GM12801 (cell line): Measurements from ENCODE around the gene LAYN.

ENCODE experiments used
- TF ChIP-seq, protein P1 (sequence below): IDR thresholded peaks from one replicate; pipeline ENCODE4 v1.5.1; 2011; ENCODE audit warnings: control low read depth; ENCODE audit not compliant: insufficient read length; ENCODE audit errors: extremely low read depth

The LAYN gene

DNA sequence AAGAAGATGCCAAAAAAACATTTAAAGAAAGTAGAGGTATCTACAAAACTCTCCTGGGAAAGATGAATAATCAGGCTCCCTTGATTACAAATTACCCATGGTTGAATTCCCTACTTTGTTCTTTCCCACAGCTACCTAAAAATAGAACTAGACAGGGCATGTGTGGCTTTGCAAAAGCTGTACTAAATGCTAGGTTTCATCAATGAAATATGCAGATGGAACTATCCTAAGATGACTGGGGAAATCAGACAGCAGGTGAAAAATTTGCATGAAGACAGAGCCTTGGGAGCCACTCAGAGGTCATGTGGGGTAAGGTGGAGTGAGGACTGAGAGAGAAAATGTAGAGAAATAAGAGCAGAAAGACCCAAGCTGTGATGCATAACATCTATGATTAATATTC lies 14.7 kb downstream of the LAYN start:
- TF ChIP-seq, protein P1, sequence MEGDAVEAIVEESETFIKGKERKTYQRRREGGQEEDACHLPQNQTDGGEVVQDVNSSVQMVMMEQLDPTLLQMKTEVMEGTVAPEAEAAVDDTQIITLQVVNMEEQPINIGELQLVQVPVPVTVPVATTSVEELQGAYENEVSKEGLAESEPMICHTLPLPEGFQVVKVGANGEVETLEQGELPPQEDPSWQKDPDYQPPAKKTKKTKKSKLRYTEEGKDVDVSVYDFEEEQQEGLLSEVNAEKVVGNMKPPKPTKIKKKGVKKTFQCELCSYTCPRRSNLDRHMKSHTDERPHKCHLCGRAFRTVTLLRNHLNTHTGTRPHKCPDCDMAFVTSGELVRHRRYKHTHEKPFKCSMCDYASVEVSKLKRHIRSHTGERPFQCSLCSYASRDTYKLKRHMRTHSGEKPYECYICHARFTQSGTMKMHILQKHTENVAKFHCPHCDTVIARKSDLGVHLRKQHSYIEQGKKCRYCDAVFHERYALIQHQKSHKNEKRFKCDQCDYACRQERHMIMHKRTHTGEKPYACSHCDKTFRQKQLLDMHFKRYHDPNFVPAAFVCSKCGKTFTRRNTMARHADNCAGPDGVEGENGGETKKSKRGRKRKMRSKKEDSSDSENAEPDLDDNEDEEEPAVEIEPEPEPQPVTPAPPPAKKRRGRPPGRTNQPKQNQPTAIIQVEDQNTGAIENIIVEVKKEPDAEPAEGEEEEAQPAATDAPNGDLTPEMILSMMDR, result no peak

DNA sequence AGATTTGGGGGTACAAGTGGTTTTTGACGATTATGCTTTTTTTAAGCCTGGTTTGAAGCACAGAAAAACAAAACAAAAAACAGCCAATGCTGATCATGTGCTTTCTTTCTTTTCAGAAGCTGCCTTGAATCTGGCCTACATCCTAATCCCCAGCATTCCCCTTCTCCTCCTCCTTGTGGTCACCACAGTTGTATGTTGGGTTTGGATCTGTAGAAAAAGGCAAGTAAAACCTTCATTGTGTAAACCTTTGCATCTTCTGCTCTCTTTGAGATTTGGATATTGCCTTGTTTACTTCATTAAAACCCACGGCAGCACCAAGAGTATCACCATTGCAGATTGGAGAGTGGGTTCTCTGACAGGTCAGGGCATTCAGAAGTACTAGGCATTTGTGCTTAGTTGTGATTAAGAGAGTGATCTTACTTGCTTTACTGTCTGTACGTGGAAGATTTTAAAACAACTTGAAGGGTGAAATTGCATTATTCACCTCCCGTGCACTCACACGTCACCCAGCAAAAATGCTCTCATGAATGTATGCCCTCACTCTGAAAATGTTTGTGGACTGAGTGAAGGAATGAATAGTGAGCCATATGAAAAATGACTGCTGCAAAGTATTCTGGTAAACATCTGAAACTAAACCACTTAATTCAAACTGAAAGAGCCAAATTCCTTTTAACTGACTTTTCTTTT lies 17.0 kb downstream of the LAYN start:
- TF ChIP-seq, protein P1, result no peak

DNA sequence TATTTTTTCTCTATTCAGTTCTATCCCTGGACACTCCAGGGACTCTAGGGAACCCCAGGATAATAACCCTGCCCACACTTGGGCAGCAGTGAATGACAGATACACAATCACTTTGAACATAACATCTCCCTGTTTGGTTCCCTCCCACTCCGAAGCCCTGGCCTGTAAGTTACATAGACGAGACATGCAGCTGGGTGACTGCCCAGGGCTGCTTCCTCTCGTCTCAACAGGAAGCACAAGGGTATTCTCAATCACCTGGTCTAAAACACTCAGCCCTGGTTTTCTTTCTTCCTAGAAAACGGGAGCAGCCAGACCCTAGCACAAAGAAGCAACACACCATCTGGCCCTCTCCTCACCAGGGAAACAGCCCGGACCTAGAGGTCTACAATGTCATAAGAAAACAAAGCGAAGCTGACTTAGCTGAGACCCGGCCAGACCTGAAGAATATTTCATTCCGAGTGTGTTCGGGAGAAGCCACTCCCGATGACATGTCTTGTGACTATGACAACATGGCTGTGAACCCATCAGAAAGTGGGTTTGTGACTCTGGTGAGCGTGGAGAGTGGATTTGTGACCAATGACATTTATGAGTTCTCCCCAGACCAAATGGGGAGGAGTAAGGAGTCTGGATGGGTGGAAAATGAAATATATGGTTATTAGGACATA lies 19.4 kb downstream of the LAYN start:
- TF ChIP-seq, protein P1, result no peak

- TF ChIP-seq, protein P1, result no peak
Observed at GRCh38 chr11:111560800-111561199, 20.3 kb downstream of the LAYN start.

DNA sequence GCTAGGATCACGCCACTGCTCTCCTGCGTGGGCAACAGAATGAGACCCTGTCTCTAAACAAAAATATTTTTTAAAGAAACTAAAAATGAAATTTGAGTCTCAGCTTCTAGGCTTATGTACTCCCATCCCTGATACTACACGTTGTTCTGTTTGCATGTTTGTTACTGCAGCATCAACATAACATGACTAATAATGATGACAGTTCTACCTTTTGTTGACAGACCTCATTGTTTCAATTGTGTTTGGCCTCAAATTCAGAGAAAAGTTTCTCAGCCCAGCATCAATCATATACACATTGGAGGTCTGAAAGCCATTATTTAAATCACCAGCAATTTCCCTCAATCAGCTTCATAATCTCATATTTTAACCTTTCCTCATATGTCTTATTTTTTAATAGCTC lies 20.8 kb downstream of the LAYN start:
- TF ChIP-seq, protein P1, result no peak

GRCh38 chr11:111561791-111562325 lies 21.3 kb downstream of the LAYN start:
- TF ChIP-seq, protein P1, result no peak

DNA sequence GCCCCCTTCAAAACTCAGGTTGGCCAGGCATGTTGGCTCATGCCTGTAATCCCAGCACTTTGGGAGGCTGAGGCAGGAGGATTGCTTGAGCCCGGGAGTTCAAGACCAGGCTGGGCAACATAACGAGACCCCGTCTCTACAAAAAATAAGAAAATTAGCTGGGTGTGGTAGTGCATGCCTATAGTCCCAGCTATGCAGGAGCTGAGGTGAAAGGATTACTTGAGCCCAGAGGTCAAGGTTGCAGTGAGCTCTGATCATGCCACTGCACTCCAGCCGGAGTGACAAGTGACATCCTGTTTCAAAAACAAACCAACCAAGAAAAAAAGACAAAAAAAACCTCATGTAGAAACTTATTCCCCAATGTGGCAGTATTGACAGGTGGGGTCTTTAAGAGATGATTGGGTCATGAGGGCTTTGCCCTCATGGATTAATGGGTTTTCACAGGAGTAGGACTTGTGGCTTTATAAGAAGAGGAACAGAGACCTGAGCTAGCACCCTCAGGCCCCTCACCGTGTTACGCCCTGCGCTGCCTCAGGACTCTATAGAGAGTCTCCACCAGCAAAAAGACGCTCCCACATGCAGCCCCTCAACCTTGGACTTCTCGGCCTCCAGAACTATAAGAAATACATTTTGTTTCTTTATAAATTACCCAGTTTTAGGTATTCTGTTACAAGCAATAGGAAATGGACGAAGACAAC lies 22.3 kb downstream of the LAYN start:
- TF ChIP-seq, protein P1, result no peak
